Measurements from ENCODE around the gene UPB1. TPM values are rescaled to one million over a fixed set of nuclear protein-coding genes. Genes with fewer than 3 reads are reported as not detected.

Gene UPB1
- total and polyA plus RNA-seq, 2 experiments from 2014 or later: 0.39 to 1.6 TPM

GRCh38 chr22:24563246-24563645 lies 68.1 kb downstream of the UPB1 start:
- Histone ChIP-seq H4K20me1 (ENCODE audit: insufficient read depth, poor library complexity, severe bottlenecking) (peaks cover 39% of the 10 kb centered on the region), H3K4me1 (ENCODE audit: insufficient read depth) (peaks cover 12% of the 10 kb centered on the region), H3K9me3 (ENCODE audit: low read depth) (no peaks in the 10 kb centered on the region)

GRCh38 chr22:24564376-24565058 lies 69.4 kb downstream of the UPB1 start:
- Histone ChIP-seq H3K79me2 (peaks cover 92% of the 10 kb centered on the region), H3K9me3 (ENCODE audit: low read depth) (no peaks in the 10 kb centered on the region), H3K4me1 (ENCODE audit: insufficient read depth) (peaks cover 12% of the 10 kb centered on the region), H3K27me3 (no peaks in the 10 kb centered on the region), H2AFZ (no peak overlapping the region), H3K4me2 (peak overlapping the region; percentile 37), H4K20me1 (ENCODE audit: insufficient read depth, poor library complexity, severe bottlenecking) (peaks cover 39% of the 10 kb centered on the region), H3K36me3 (replicated peaks; ENCODE audit: insufficient read depth, low read depth) (no peaks in the 10 kb centered on the region), H3K4me3 (no peak overlapping the region), H3K9me2 (replicated peaks; ENCODE audit: insufficient read depth) (no peaks in the 10 kb centered on the region), H3K27ac (peak overlapping the region; percentile 72)
- peak; percentile 36 for DNase-seq (ENCODE audit: low spot score)
- no peak for TF ChIP-seq EZH2phosphoT487 (IDR thresholded peaks at IDR 0.05; ENCODE audit: low read depth, severe bottlenecking, unreplicated experiment)
- TF ChIP-seq EZH2 (IDR thresholded peaks at IDR 0.05; ENCODE audit: borderline replicate concordance): no peak
- TF ChIP-seq CTCF (IDR thresholded peaks at IDR 0.05; ENCODE audit: poor library complexity): no peak
- 57% methylated on average over 2 of the region's 2 CpGs for WGBS (ENCODE audit: low lambda C conversion rate, missing lambda C conversion rate)

More at GRCh38 chr22:24563246-24563645, 68.1 kb downstream of the UPB1 start:
- 98% methylated on average over 2 of the region's 2 CpGs for WGBS (ENCODE audit: low lambda C conversion rate, missing lambda C conversion rate)
- Histone ChIP-seq H3K27me3 (no peaks in the 10 kb centered on the region), H3K36me3 (replicated peaks; ENCODE audit: insufficient read depth, low read depth) (no peaks in the 10 kb centered on the region), H3K27ac (no peak overlapping the region), H2AFZ (no peak overlapping the region), H3K79me2 (peaks cover 97% of the 10 kb centered on the region), H3K4me2 (no peak overlapping the region), H3K4me3 (no peak overlapping the region), H3K9me2 (replicated peaks; ENCODE audit: insufficient read depth) (no peaks in the 10 kb centered on the region)
- TF ChIP-seq EZH2phosphoT487 (IDR thresholded peaks at IDR 0.05; ENCODE audit: low read depth, severe bottlenecking, unreplicated experiment) (no peak), CTCF (IDR thresholded peaks at IDR 0.05; ENCODE audit: poor library complexity) (no peak), EZH2 (IDR thresholded peaks at IDR 0.05; ENCODE audit: borderline replicate concordance) (no peak)
- DNase-seq (ENCODE audit: low spot score): no peak

GRCh38 chr22:24565077-24565476 lies 69.9 kb downstream of the UPB1 start:
- peak overlapping the region; percentile 37 for H3K4me2 ChIP-seq
- no peak overlapping the region for H2AFZ ChIP-seq
- peaks cover 92% of the 10 kb centered on the region for H3K79me2 ChIP-seq
- H3K4me3 ChIP-seq: no peak overlapping the region
- H3K4me1 ChIP-seq (ENCODE audit: insufficient read depth): peaks cover 12% of the 10 kb centered on the region
- no peaks in the 10 kb centered on the region for H3K9me3 ChIP-seq (ENCODE audit: low read depth)
- no peaks in the 10 kb centered on the region for H3K9me2 ChIP-seq (replicated peaks; ENCODE audit: insufficient read depth)
- no peak for TF ChIP-seq EZH2 (IDR thresholded peaks at IDR 0.05; ENCODE audit: borderline replicate concordance)
- TF ChIP-seq CTCF (IDR thresholded peaks at IDR 0.05; ENCODE audit: poor library complexity): no peak
- TF ChIP-seq EZH2phosphoT487 (IDR thresholded peaks at IDR 0.05; ENCODE audit: low read depth, severe bottlenecking, unreplicated experiment): no peak
- H3K27me3 ChIP-seq: no peaks in the 10 kb centered on the region
- H3K27ac ChIP-seq: peak overlapping the region; percentile 46
- no peak for DNase-seq (ENCODE audit: low spot score)
- no peaks in the 10 kb centered on the region for H3K36me3 ChIP-seq (replicated peaks; ENCODE audit: insufficient read depth, low read depth)
- peaks cover 39% of the 10 kb centered on the region for H4K20me1 ChIP-seq (ENCODE audit: insufficient read depth, poor library complexity, severe bottlenecking)
- 94% methylated on average over 2 of the region's 2 CpGs for WGBS (ENCODE audit: low lambda C conversion rate, missing lambda C conversion rate)

All from hepatocyte (in vitro differentiated cells).